PC-9 (cell line): ENCODE results near the gene MS4A12. TPM values are rescaled to one million over a fixed set of nuclear protein-coding genes. Genes with fewer than 3 reads are reported as not detected.
"Not testable (repeated sequence)": the region's sequence is repeated elsewhere in the genome, so short reads cannot be mapped to it uniquely, and the experiment has no call there.

ENCODE experiments used
- BruUV-seq: library from RNA; stranded (reverse); fragments of 400-500 nt; replicated peaks from 2 replicates; lab custom pipeline; 2021; lab: Mats Ljungman, UMichigan
- CTCF ChIA-PET: fragments of 300-600 bp; sonication (Branson Sonifier 250); formaldehyde crosslinking; loops from one replicate; lab custom pipeline; 2022; ENCODE audit warnings: antibody characterized with exemption; lab: Charles Lee
- POLR2A ChIA-PET: fragments of 300-600 bp; sonication (Branson Sonifier 250); formaldehyde crosslinking; loops from one replicate; lab custom pipeline; 2022; ENCODE audit warnings: antibody characterized with exemption; ENCODE audit not compliant: unreplicated experiment; lab: Charles Lee
- DNase-seq, 2 experiments: peaks; one replicate each; pipeline versions ENCODE4 v3.0.0 to v3.0.0-alpha.2; 2015 to 2022; ENCODE audit warnings: mixed read lengths in 1 of 2
- H2AFZ ChIP-seq: fragments of 200-600 bp; sonication (generic); 2 replicates; pipeline ENCODE4 v1.8.1; 2017; ENCODE audit warnings: antibody characterized with exemption
- H3F3A ChIP-seq: fragments of 200-600 bp; sonication (generic); 2 replicates; pipeline ENCODE4 v1.8.1; 2017; ENCODE audit warnings: antibody characterized with exemption, mild to moderate bottlenecking, low read depth; ENCODE audit not compliant: insufficient read depth
- H3K27ac ChIP-seq: fragments of 200-600 bp; sonication (generic); 2 replicates; pipeline ENCODE4 v1.6.1; 2016; ENCODE audit warnings: mixed run types
- H3K27me3 ChIP-seq: fragments of 200-600 bp; sonication (generic); 2 replicates; pipeline ENCODE4 v1.6.1; 2016; ENCODE audit warnings: low read depth, mixed run types; ENCODE audit not compliant: insufficient read depth
- H3K36me3 ChIP-seq: fragments of 200-600 bp; sonication (generic); 2 replicates; pipeline ENCODE4 v1.6.1; 2016; ENCODE audit warnings: low read depth, mixed run types
- H3K4me1 ChIP-seq: fragments of 200-600 bp; sonication (generic); replicated peaks from 2 replicates; pipeline ENCODE4 v1.6.1; 2016; ENCODE audit warnings: mixed run types; ENCODE audit not compliant: insufficient read depth
- H3K4me2 ChIP-seq: fragments of 200-600 bp; sonication (generic); 2 replicates; pipeline ENCODE4 v1.6.1; 2017; ENCODE audit warnings: mixed run types
- H3K4me3 ChIP-seq: fragments of 200-600 bp; sonication (generic); 2 replicates; pipeline ENCODE4 v1.6.1; 2016; ENCODE audit warnings: mixed run types
- H3K79me2 ChIP-seq: fragments of 200-600 bp; sonication (generic); 2 replicates; pipeline ENCODE4 v1.6.1; 2017; ENCODE audit warnings: low read depth, mixed run types
- H3K9me2 ChIP-seq: fragments of 200-600 bp; sonication (generic); 2 replicates; pipeline ENCODE4 v1.8.1; 2017; ENCODE audit warnings: mild to moderate bottlenecking; ENCODE audit not compliant: insufficient read depth
- H3K9me3 ChIP-seq: fragments of 200-600 bp; sonication (generic); 2 replicates; pipeline ENCODE4 v1.8.1; 2016; ENCODE audit warnings: low read depth; ENCODE audit not compliant: insufficient read depth
- H4K20me1 ChIP-seq: fragments of 200-600 bp; sonication (generic); 2 replicates; pipeline ENCODE4 v1.8.1; 2017; ENCODE audit not compliant: insufficient read depth
- EZH2 ChIP-seq: fragments of 200-600 bp; sonication (generic); IDR thresholded peaks from 2 replicates; pipeline ENCODE4 v1.8.0; 2017; ENCODE audit warnings: antibody characterized with exemption, low read depth
- intact Hi-C: fragments of 100-400 bp; cut with micrococcal nuclease; formaldehyde crosslinking; loops from one replicate; pipeline ENCODE4 v1.10.0; 2022; ENCODE audit not compliant: unreplicated experiment
- total RNA-seq: library from RNA; stranded (reverse); gene quantifications from 2 replicates; pipeline ENCODE4 v1.2.3, GENCODE V29; 2021
- TF ChIP-seq, protein P1 (sequence below): fragments of 200-600 bp; sonication (generic); conservative IDR thresholded peaks from 2 replicates; pipeline ENCODE4 v1.6.1; 2017; ENCODE audit warnings: mixed run types, antibody characterized with exemption, mild to moderate bottlenecking, moderate library complexity

MS4A12 gene
- total RNA-seq, 1 experiment from 2014 or later = not detected

DNA sequence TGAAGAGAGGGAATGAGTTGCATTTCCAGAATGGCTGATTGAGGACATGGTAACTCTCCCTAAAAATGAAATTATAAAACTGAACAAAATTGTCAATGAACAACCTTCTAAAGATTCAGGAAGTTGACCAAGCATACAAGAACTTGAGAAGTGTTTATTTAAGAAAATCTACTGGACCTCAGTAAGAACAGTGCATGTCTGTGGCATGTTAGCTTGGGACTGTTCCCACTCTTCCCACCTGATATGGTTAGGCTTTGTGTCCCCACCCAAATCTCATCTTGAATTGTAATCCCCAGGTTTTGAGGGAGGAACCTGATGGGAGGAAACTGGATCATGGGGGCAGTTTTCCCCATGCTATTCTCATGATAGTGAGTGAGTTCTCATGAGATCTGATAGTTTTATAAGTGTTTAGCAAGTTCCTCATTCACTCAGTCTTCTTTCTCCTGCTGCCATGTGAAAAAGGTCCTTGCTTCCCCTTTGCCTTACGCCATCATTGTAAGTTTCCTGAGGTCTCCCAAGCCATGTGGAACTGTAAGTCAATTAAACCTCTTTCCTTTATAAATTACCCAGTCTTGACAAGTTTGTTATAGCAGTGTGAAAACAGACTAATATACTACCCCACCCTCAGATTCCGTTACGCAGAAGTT lies 38.0 kb downstream of the MS4A12 start:
- Histone ChIP-seq H4K20me1 (no peaks in the 10 kb centered on the region), H3K79me2 (no peaks in the 10 kb centered on the region), H3K27ac (no peak overlapping the region), H3F3A (no peaks in the 10 kb centered on the region), H3K36me3 (no peaks in the 10 kb centered on the region), H3K4me2 (no peak overlapping the region), H3K27me3 (peaks cover 9% of the 10 kb centered on the region; the same call in 1 of the 2 replicates), H2AFZ (no peak overlapping the region), H3K9me2 (no peaks in the 10 kb centered on the region), H3K4me3 (no peak overlapping the region), H3K9me3 (no peaks in the 10 kb centered on the region; the same call in 1 of the 2 replicates), H3K4me1 (no peaks in the 10 kb centered on the region)
- intact Hi-C loops = no loop called here
- TF ChIP-seq, protein P1, sequence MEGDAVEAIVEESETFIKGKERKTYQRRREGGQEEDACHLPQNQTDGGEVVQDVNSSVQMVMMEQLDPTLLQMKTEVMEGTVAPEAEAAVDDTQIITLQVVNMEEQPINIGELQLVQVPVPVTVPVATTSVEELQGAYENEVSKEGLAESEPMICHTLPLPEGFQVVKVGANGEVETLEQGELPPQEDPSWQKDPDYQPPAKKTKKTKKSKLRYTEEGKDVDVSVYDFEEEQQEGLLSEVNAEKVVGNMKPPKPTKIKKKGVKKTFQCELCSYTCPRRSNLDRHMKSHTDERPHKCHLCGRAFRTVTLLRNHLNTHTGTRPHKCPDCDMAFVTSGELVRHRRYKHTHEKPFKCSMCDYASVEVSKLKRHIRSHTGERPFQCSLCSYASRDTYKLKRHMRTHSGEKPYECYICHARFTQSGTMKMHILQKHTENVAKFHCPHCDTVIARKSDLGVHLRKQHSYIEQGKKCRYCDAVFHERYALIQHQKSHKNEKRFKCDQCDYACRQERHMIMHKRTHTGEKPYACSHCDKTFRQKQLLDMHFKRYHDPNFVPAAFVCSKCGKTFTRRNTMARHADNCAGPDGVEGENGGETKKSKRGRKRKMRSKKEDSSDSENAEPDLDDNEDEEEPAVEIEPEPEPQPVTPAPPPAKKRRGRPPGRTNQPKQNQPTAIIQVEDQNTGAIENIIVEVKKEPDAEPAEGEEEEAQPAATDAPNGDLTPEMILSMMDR = no peak
- no peak for TF ChIP-seq EZH2
- POLR2A ChIA-PET = no interaction called here
- no TSS peak for BruUV-seq
- DNase-seq = no peak
- CTCF ChIA-PET = no interaction called here

DNA sequence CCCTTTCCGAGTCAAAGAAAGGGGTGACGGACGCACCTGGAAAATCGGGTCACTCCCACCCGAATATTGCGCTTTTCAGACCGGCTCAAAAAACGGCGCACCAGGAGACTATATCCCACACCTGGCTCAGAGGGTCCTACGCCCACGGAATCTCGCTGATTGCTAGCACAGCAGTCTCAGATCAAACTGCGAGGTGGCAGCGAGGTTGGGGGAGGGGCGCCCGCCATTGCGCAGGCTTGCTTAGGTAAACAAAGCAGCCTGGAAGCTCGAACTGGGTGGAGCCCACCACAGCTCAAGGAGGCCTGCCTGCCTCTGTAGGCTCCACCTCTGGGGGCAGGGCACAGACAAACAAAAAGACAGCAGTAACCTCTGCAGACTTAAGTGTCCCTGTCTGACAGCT lies 39.8 kb downstream of the MS4A12 start:
- H3K27me3 ChIP-seq, H3K27ac ChIP-seq, H3K9me3 ChIP-seq, H3K4me2 ChIP-seq, DNase-seq, intact Hi-C loops, H3K4me3 ChIP-seq, CTCF ChIA-PET, H3F3A ChIP-seq, H3K9me2 ChIP-seq, H3K4me1 ChIP-seq, H2AFZ ChIP-seq, POLR2A ChIA-PET, H3K36me3 ChIP-seq, BruUV-seq, H3K79me2 ChIP-seq, H4K20me1 ChIP-seq: not testable (repeated sequence)

DNA sequence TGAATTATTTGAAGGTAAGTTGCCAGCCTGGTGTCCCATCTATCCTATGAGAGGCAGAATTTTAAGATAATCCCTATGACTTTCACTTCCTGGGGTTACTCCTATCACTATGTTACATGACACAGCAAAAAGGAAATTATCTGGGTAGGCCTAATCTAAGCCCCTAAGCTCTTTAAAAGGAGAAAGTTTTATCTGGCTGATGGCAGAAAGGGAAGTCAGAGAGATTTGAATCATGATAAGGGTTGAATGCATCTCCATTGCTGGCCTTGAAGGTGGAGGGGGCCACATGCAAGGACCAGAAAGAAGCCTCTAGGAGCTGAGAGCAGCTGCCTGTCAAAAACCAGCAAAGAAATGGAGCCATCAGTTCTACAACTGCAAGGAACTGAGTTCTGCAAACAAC lies 46.0 kb downstream of the MS4A12 start:
- BruUV-seq = not testable (repeated sequence)

DNA sequence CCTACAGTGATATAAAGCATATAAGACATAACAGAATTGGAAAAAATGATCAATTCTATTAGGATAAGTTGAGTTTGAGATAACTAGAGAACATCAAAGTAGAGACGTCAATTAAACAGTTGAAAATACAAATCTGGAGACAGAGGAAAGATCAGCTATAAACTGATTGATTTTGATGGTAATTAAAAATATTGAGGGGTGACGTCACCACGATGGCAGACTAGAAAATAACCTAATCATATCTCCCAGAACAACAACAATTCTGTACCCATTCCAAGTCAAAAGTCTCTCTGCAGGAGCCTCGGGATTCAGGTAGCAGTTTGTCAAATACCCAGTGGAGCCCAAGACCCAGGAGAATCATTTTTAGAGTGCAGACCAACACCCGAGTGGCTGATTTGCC lies 51.5 kb downstream of the MS4A12 start:
- Histone ChIP-seq H3K4me2 (no peak overlapping the region), H3K4me3 (no peak overlapping the region), H2AFZ (no peak overlapping the region), H3K79me2 (no peaks in the 10 kb centered on the region), H3K9me3 (no peaks in the 10 kb centered on the region), H3K27ac (no peak overlapping the region), H3K27me3 (no peaks in the 10 kb centered on the region), H4K20me1 (no peaks in the 10 kb centered on the region), H3K9me2 (no peaks in the 10 kb centered on the region), H3K36me3 (no peaks in the 10 kb centered on the region), H3F3A (no peaks in the 10 kb centered on the region), H3K4me1 (no peaks in the 10 kb centered on the region)
- no TSS peak for BruUV-seq
- CTCF ChIA-PET = no interaction called here
- DNase-seq = no peak
- intact Hi-C loops = no loop called here
- TF ChIP-seq, protein P1 = no peak
- no peak for TF ChIP-seq EZH2
- POLR2A ChIA-PET = no interaction called here

More for the DNA sequence above, 46.0 kb downstream of the MS4A12 start:
- H3K9me2 ChIP-seq, H2AFZ ChIP-seq, H3K9me3 ChIP-seq, H3K79me2 ChIP-seq, H3K36me3 ChIP-seq, H4K20me1 ChIP-seq, DNase-seq, H3F3A ChIP-seq, H3K4me3 ChIP-seq, intact Hi-C loops, H3K4me2 ChIP-seq, H3K27ac ChIP-seq, H3K4me1 ChIP-seq, H3K27me3 ChIP-seq, CTCF ChIA-PET, POLR2A ChIA-PET: not testable (repeated sequence)

Other genes with a start within 250 kb of the MS4A12 start
- not detected in 2 replicates for gene MS4A4E, start 249.6 kb upstream of the MS4A12 start, total RNA-seq
- not detected in 2 replicates for gene MS4A4A, start 212.1 kb upstream of the MS4A12 start, total RNA-seq
- gene MS4A6E, start 165.5 kb upstream of the MS4A12 start, total RNA-seq = not detected in 2 replicates
- gene MS4A7, start 114.2 kb upstream of the MS4A12 start, total RNA-seq = not detected in 2 replicates
- gene MS4A14, start 96.3 kb upstream of the MS4A12 start, total RNA-seq = not detected in 2 replicates
- not detected in 2 replicates for gene MS4A5, start 63.2 kb upstream of the MS4A12 start, total RNA-seq
- gene MS4A1, start 36.9 kb upstream of the MS4A12 start, total RNA-seq = not detected in 2 replicates
- not detected in 2 replicates for gene MS4A13, start 22.6 kb downstream of the MS4A12 start, total RNA-seq
- gene MS4A8, start 206.8 kb downstream of the MS4A12 start, total RNA-seq = not detected in 2 replicates
- not detected in 2 replicates for gene MS4A18, start 231.9 kb downstream of the MS4A12 start, total RNA-seq